Karpas-422 (cell line): Measurements from ENCODE around the gene HORMAD2. TPM values are rescaled to one million over a fixed set of nuclear protein-coding genes. Genes with fewer than 3 reads are reported as not detected.
"Not testable (repeated sequence)": the region's sequence is repeated elsewhere in the genome, so short reads cannot be mapped to it uniquely, and the experiment has no call there.

Source experiments
- DNase-seq: peaks from one replicate; pipeline ENCODE4 v3.0.0-alpha.2; 2015
- H2AFZ ChIP-seq: fragments of 200-600 bp; sonication (generic); 2 replicates; pipeline ENCODE4 v1.6.1; 2014; ENCODE audit warnings: antibody characterized with exemption, low read length, mixed read lengths
- H3K27ac ChIP-seq: fragments of 200-600 bp; sonication (generic); 2 replicates; pipeline ENCODE4 v1.5.1; 2014; ENCODE audit warnings: mild to moderate bottlenecking, low read length, moderate library complexity
- H3K27me3 ChIP-seq: fragments of 200-600 bp; sonication (generic); 2 replicates; pipeline ENCODE4 v1.6.1; 2014; ENCODE audit warnings: low read length, mixed read lengths
- H3K36me3 ChIP-seq: fragments of 200-600 bp; sonication (generic); 2 replicates; pipeline ENCODE4 v1.6.1; 2014; ENCODE audit warnings: low read length, mixed read lengths; ENCODE audit not compliant: insufficient read depth
- H3K4me1 ChIP-seq: fragments of 200-600 bp; sonication (generic); 2 replicates; pipeline ENCODE4 v1.6.1; 2014; ENCODE audit warnings: mild to moderate bottlenecking, low read length, mixed read lengths
- H3K4me2 ChIP-seq: fragments of 200-600 bp; sonication (generic); 2 replicates; pipeline ENCODE4 v1.6.1; 2014; ENCODE audit warnings: low read length, low read depth, mild to moderate bottlenecking; ENCODE audit not compliant: poor library complexity, severe bottlenecking
- H3K4me3 ChIP-seq: fragments of 200-600 bp; sonication (generic); 2 replicates; pipeline ENCODE4 v1.5.1; 2014; ENCODE audit warnings: mild to moderate bottlenecking, antibody characterized with exemption, low read length, mixed read lengths
- H3K79me2 ChIP-seq: fragments of 200-600 bp; sonication (generic); 2 replicates; pipeline ENCODE4 v1.6.1; 2014; ENCODE audit warnings: mild to moderate bottlenecking, low read length, mixed read lengths
- H3K9ac ChIP-seq: fragments of 200-600 bp; sonication (generic); 2 replicates; pipeline ENCODE4 v1.6.0; 2014; ENCODE audit warnings: low read length
- H3K9me2 ChIP-seq: fragments of 200-600 bp; sonication (generic), shearing (Covaris generic); replicated peaks from 2 replicates; pipeline ENCODE4 v1.6.0; 2014; ENCODE audit warnings: mild to moderate bottlenecking, low read length, moderate library complexity; ENCODE audit not compliant: insufficient read depth
- H3K9me3 ChIP-seq: fragments of 300-700, 200-600 bp; sonication (generic); 2 replicates; pipeline ENCODE4 v1.6.1; 2014; ENCODE audit warnings: low read length, mixed read lengths
- H4K20me1 ChIP-seq: fragments of 200-600 bp; sonication (generic); 2 replicates; pipeline ENCODE4 v1.6.1; 2014; ENCODE audit warnings: mild to moderate bottlenecking, antibody characterized with exemption, low read length, low read depth; ENCODE audit not compliant: insufficient read depth
- total RNA-seq: library from RNA; depleted of rRNA; stranded (reverse); fragments of >200 nt; shearing (Covaris generic); gene quantifications from 2 replicates; pipeline ENCODE4 v1.2.3, GENCODE V29; 2014; ENCODE audit warnings: low replicate concordance

The HORMAD2 gene
- total RNA-seq, 1 experiment from 2014 or later = not detected

GRCh38 chr22:30210235-30210909 is 130.1 kb downstream of the HORMAD2 start:
- no peaks in the 10 kb centered on the region for H4K20me1 ChIP-seq
- H3K9me3 ChIP-seq = no peaks in the 10 kb centered on the region
- no peaks in the 10 kb centered on the region for H3K27me3 ChIP-seq
- H3K9ac ChIP-seq = no peak overlapping the region
- no peaks in the 10 kb centered on the region for H3K4me1 ChIP-seq
- H3K27ac ChIP-seq = no peak overlapping the region
- no peak overlapping the region for H2AFZ ChIP-seq
- no peak for DNase-seq
- H3K9me2 ChIP-seq = no peaks in the 10 kb centered on the region
- no peaks in the 10 kb centered on the region for H3K36me3 ChIP-seq
- no peaks in the 10 kb centered on the region for H3K79me2 ChIP-seq
- H3K4me2 ChIP-seq = no peak overlapping the region
- no peak overlapping the region for H3K4me3 ChIP-seq

- H3K27me3 ChIP-seq = no peaks in the 10 kb centered on the region
- H3K9me2 ChIP-seq = no peaks in the 10 kb centered on the region
- H3K27ac ChIP-seq = no peak overlapping the region
- no peak overlapping the region for H3K4me2 ChIP-seq
- no peaks in the 10 kb centered on the region for H4K20me1 ChIP-seq
- no peak for DNase-seq
- no peaks in the 10 kb centered on the region for H3K4me1 ChIP-seq
- no peak overlapping the region for H2AFZ ChIP-seq
- H3K9ac ChIP-seq = no peak overlapping the region
- H3K36me3 ChIP-seq = no peaks in the 10 kb centered on the region
- no peak overlapping the region for H3K4me3 ChIP-seq
- H3K9me3 ChIP-seq = no peaks in the 10 kb centered on the region
- no peaks in the 10 kb centered on the region for H3K79me2 ChIP-seq
These were observed 131.0 kb downstream of the HORMAD2 start for GRCh38 chr22:30211124-30211820.

- Histone ChIP-seq H3K27me3 (no peaks in the 10 kb centered on the region), H3K4me1 (no peaks in the 10 kb centered on the region), H3K79me2 (no peaks in the 10 kb centered on the region), H3K4me2 (no peak overlapping the region), H3K4me3 (no peak overlapping the region), H3K9me2 (no peaks in the 10 kb centered on the region), H2AFZ (no peak overlapping the region), H4K20me1 (no peaks in the 10 kb centered on the region), H3K9me3 (no peaks in the 10 kb centered on the region), H3K9ac (no peak overlapping the region), H3K27ac (no peak overlapping the region), H3K36me3 (no peaks in the 10 kb centered on the region)
- DNase-seq = no peak
These were observed 132.2 kb downstream of the HORMAD2 start for GRCh38 chr22:30212363-30212995.

- Histone ChIP-seq H3K4me1 (no peaks in the 10 kb centered on the region), H3K79me2 (no peaks in the 10 kb centered on the region), H3K9me3 (no peaks in the 10 kb centered on the region), H3K9me2 (no peaks in the 10 kb centered on the region), H3K9ac (no peak overlapping the region), H2AFZ (no peak overlapping the region), H3K27ac (no peak overlapping the region), H3K4me3 (no peak overlapping the region), H3K27me3 (no peaks in the 10 kb centered on the region), H3K36me3 (no peaks in the 10 kb centered on the region), H4K20me1 (no peaks in the 10 kb centered on the region), H3K4me2 (no peak overlapping the region)
- DNase-seq = no peak
These were observed 132.8 kb downstream of the HORMAD2 start for GRCh38 chr22:30212996-30213441.

- H3K79me2 ChIP-seq = no peaks in the 10 kb centered on the region
- H3K4me3 ChIP-seq = no peak overlapping the region
These were observed 134.6 kb downstream of the HORMAD2 start for GRCh38 chr22:30214703-30215407.

GRCh38 chr22:30216272-30216671 is 136.0 kb downstream of the HORMAD2 start:
- not testable (repeated sequence) for H3K9ac ChIP-seq, H2AFZ ChIP-seq, H3K4me1 ChIP-seq, H3K9me3 ChIP-seq, DNase-seq, H3K27me3 ChIP-seq, H3K4me3 ChIP-seq, H3K36me3 ChIP-seq, H3K27ac ChIP-seq, H3K4me2 ChIP-seq, H3K79me2 ChIP-seq, H3K9me2 ChIP-seq, H4K20me1 ChIP-seq

More at GRCh38 chr22:30214703-30215407, 134.6 kb downstream of the HORMAD2 start:
- Histone ChIP-seq H3K4me2 (no peak overlapping the region), H3K9me3 (no peaks in the 10 kb centered on the region), H3K27me3 (no peaks in the 10 kb centered on the region), H3K27ac (no peak overlapping the region), H3K9ac (no peak overlapping the region), H4K20me1 (no peaks in the 10 kb centered on the region), H2AFZ (no peak overlapping the region), H3K36me3 (no peaks in the 10 kb centered on the region), H3K9me2 (no peaks in the 10 kb centered on the region), H3K4me1 (no peaks in the 10 kb centered on the region)
- DNase-seq = no peak

GRCh38 chr22:30216710-30217109 is 136.4 kb downstream of the HORMAD2 start:
- Histone ChIP-seq H3K79me2 (no peaks in the 10 kb centered on the region), H3K4me3 (no peak overlapping the region), H3K4me2 (no peak overlapping the region), H3K9ac (no peak overlapping the region), H2AFZ (no peak overlapping the region), H3K4me1 (no peaks in the 10 kb centered on the region), H3K27ac (no peak overlapping the region), H3K9me3 (no peaks in the 10 kb centered on the region), H3K36me3 (no peaks in the 10 kb centered on the region), H3K9me2 (no peaks in the 10 kb centered on the region), H4K20me1 (no peaks in the 10 kb centered on the region), H3K27me3 (no peaks in the 10 kb centered on the region)
- DNase-seq = no peak
